GM21737 (cell line): ENCODE measurements around the gene NACC2.

ENCODE experiments used
- ATAC-seq: cut with Tn5 transposase; IDR thresholded peaks from one replicate; pipeline ENCODE4 v1.9.1; 2021; ENCODE audit warnings: mild to moderate bottlenecking, moderate library complexity; ENCODE audit not compliant: unreplicated experiment

NACC2 gene

DNA sequence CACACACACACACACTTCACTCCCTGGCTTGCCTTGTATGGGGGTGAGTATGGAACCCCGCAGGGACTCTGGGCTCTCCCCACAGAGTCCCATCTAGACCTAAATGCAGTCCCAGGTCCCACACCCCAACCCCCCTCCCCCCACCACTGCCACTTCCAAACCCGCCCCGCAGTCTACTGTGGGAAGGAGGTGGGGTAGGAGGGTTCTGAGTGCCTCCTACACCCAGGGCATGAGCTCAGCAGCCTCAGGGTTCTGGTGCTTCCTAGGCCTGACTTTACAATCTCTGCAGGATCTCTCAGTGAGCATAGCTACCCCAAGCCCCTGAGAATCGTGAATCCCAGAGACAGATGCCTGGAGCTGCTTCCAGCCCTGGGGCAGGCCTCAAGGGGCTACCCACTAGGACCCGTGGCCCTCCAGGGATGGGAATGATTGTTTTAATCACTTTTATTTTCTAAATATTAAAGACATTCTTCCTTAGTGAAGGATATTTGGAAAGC, 1.5 kb upstream of the NACC2 start:
- ATAC-seq: no peak

DNA sequence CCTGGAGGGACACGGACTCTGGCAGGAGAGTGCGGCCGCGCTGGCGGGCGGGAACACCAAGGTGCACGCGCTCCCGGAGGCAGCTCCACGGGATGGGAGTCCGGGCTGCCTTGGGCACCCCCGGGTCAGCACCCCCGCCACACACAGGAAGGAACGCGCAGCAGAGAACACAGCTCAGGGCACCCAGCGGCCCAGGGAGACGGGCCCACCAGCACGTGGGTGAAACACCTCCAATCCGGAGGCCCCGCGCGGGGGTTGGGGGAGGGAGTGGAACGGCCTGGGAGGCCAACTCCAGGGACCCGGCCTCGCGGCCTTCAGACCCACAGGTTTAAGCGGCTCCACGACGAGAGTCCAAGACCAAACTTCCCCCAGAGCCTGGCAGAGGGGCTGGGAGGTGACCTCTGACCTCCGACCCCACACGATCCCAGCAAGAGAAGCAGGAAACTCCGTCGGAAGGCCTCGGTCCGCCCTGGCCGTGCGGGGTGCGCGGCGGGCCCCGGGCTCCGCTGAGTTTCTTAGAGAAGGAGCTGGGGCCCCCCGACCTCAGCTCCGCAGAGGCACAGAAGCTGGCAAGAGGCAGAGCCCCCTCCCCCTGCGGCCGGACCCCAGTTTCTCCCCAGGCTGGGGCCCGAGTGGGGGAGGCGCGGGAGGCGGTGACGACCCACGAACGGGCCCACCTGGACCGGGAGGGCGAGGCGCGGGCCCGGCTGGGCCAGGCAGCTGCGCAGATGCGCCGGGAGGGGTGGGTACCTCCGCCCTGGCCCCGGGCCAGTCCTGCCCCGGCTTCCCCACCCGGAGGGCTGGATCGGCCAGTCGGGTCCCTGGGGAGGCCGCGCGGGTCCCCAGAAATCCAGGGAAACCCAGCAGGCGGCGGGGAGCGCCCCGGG, 851 bp downstream of the NACC2 start:
- no peak for ATAC-seq

DNA sequence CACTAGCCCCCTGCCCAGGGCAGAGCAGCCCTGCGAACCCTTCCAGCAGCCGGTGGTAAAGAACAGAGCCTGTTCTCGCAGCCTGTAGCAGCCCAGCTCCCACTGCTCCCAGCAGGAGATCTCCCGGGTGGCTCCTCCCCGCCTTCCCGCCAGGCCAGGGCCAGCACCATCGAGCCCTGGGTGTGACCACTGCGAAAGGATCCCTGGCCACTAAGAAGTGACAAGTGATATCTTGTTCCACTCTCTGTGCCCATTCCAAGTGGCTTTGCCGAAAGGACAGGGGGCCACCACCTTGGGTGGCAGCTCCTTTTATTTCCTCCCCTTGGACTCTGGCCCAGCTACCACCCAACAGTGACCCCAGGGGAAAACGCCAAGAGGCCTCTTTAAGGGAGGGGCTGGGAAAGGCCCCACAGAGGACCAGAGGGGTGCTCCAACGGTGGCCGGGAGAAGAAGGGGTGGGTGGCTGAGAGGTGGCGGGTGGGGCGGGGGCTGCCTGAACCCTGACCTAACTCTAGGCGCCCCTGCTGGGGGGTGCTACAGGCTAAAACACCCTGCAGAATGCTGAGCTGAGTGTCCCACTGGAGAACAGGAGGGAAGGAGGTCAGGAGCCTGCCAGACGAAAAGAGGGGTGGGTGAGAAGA, 1.6 kb downstream of the NACC2 start:
- ATAC-seq: no peak

DNA sequence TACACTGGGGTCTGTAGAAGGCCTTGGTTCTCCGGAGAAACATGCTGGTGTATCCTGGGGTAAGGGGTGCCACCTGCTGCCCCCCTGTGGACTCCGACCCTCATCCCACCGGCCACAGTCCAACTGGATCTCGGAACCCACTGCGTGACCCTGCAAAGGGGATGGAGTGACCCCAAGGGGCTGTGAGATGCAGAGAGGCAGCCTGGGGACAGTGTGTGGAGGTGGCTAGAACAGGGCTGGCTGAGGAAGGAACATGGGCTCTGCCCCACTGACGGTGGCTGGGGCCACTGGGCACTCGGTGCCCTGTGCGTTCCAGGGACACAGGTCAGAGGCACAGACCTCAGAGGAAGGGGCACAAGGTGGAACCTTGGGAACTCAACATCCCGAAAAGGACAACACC, 2.3 kb downstream of the NACC2 start:
- ATAC-seq: no peak

DNA sequence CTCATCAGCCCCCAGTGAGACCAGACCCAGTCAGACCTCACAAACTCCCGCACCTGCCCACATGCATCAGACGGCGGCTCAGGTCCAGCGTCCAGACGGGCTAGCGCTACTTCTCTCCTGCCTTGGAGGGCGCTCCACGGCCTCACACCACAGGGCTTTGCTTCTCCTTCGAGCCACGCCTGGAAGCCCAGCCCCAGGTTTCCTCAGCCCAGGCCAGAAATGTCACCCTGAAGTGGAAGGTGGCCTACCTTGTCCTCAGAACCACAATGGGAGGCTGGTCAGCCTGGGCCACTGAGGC, 2.8 kb downstream of the NACC2 start:
- no peak for ATAC-seq

DNA sequence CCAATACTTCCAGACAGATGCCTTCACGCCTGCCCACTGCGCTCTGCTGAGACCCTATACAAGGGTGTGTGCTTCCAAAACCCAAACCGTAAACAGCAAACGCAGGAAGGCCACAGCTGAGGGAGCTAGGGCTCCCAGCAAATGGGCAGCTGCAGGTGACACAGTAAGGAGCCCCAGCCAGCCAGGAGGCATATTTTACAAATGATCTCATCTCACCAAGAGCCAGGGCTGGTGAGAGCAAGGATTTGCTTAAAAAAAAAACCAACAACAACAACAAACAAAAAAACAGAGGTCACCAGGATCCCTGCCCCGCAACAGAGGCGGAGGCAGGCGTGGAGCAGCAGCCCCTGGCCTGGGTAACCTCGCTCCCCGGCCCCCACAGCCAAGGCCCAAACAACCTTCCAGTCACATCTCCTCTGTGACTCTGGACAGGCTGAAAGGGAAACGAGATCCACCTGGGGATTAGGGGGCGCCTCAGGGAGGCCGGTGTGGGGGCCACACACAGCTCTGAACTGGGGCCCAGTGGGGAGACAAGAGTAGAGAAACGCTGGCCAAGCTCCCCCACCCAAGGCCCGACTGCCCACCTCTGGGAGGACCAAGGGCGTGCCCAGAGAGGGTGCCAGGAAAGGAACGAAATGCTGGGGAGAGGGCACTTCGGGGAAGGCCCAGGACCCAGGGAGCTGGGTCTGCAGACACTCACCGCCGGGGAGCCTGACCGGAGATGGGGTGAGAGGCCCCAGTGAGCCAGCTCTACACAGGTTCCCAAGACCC, 3.3 kb downstream of the NACC2 start:
- ATAC-seq: no peak

DNA sequence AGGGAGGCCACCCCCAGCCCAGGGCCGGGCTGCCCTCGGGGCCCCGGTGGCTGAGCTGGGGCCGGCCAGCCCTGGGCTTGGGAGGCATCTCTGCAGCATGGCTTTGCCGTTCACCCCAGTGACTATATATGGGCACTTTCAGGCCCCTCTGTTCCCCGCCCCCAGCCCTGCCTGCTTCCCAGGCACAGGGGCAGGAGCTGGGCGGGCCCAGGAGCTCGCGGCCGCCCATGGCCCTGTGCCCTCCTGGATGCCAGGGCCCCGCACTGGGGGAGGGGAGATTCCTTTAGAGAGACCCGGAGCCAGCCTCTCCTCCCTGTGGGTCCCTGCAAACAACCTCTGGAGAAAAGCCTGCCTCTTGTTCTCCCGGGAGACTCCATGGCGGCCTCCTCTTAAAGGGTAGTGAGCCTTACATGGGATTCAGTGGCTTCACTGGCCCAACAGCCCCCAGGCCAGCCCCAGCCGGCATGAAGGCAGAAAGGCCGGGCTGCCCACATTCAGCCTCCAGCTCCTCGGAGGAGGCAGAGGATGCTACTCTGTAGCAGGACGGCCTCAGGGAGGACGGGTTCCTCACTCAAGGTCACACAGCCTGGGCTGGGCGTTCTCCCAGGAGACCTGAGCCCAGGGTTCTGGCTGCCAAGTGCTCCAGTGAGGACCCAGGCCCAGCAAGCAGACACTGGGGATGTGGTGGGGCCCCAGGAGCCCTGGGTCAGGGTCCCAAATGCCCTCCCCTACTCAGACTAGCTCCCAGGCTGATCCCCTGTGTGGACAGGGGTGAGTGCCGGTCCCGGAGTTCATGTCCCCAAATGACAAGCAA, 4.1 kb downstream of the NACC2 start:
- ATAC-seq: no peak

DNA sequence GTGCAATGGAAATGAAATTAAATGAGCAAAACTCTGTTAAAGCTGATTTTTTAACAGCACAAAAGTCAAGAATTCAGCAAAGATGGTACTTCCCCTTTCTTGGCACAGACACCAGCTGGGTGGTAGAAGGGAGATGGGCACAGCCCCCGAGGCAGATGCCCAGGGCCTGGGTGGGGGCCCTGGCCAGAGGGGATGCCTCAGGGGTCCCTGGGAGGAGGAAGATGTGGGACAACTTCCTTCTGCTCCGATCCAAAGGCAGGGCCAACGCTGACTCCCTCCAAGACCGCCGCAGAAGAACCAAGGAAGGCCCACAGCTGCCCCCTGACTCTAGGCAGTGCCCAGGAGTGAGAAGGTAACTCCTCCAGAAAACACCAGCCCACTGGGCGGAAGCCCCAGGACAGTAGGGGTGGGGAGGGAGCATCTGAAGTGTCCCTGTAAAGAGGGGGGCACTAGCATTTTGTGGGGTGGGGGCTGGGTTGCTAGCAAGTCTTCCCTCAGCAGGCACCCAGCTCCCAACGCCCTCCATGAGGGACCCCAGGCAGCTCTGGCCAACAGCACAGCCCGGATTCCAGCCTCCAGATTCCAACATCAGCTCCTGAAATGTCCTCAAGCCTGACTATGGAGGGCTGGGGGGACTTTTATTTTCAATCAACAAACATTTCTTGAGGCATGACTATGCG, 4.9 kb downstream of the NACC2 start:
- ATAC-seq: no peak

DNA sequence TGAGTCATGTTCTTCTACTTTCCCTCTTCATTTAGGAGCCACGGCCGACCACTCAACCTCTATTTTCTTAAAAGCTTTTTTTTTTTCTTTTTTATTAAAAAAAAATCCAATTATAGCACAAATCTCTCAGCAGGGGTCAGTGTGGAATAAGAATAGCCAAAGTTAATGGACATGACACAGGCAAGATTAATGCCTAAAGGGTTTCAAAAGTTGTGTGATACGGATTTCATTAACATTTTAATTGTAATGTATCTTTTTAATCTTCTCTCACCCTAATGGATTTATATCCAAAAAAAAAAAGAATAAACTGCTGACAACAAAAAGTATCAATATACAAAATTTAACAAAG, 5.4 kb downstream of the NACC2 start:
- ATAC-seq: no peak

DNA sequence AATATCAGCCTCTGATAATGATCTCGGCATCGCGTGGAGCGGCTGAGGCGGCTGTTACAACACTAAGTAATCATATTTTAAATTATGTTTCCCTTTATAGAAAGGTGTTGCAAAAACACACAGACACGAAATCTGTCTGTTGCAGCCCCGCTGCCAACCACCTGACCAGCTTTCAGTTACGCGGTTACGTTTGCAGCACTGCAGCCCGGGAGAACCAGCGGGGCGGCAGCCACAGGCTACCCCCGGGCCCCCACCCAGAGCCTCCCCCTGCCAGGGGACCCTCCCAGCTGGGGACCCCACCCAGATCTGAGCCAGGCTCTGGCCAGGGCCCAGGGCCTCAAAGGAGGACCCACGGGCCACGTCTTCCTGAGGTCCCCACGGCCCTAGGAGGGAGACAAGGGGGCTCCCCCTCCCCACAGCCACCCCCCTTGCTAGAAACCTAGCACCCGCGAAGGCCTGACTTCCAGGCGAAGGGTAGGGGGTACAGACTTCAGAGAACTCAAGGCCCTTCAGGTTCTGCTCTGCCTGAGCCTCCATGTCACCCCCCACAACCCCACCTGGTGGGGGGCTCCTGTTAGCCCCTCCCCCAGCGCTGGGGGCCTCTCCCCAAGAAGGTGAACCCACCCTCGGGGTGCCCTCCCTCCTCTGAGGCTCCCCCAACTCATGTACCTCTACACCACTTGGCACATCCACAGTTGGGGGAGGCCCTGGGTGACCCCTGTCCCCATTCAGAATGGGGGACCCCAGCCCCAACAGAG, 6.0 kb downstream of the NACC2 start:
- ATAC-seq: no peak

- no peak for ATAC-seq
Measured at GRCh38 chr9:136088481-136088938, 6.6 kb downstream of the NACC2 start.

DNA sequence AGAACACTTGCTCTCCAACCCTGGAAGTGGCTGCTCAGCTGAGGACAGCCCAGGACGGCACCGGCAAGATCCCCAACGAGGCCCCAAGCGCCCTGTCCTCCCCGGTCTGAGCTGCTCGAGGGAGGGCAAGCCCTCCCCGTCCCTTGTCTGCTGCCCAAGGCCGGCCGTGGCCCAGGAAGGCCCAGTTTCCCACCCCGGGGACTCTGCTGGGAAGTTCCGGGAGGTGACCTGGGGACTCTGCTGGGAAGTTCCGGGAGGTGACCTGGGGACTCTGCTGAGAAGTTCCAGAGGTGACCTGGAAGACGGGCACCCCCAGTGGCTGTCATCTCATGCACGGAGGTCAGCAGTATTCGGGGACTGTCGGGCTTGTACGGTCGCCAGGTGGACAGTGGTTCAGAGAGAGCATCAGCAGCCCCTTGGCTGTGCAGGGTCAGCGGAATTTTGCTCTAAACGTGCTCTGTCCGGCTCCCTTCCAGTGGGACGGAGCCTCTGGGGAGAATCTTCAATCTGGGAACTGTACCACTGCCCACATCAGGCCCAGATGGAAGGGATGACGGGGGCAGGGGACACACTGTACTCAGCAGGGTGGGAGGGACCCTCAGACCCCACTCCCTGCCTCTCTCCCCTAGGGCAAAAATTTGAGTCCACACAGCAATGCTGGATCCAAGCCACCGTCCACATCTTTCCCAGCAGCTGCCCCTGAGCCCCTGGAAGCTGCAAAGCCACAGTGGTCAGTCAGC, 7.2 kb downstream of the NACC2 start:
- no peak for ATAC-seq

DNA sequence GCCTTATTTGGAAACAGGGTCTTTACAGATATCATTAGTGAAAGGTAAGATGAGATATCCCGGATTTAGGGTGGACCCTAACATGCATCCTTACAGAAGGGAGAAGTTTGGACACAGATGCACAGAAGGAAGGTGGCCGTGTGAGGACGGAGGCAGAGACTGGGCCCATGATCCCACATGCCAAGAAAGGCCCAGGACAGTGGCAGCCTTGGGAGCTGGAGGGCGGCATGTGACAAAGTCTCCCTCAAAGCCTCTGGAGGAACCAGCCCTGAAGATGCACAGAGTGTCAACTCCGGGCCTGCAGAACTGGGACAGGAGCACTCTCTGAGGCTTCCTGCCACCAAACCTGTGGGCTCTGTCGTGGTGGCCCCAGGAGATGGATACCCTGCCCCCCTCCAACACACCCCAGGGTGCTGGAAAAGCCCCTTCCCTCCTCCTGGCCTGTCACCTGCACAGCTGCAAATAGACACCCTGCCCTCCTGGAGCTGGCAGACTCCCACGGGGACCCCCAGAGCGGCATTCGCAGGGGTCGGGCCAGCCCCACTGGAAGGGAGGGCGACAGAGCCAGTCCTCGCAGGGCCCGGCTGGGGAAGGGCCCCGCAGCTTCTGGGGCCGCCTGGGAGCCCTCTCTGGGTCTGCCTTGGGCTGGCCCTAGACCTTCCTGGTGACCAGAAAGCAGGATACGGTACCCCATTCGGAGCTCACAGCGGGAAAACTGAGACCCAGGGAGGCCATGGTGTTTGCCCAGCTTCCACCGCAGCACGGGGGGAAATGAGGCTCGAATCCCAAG, 7.9 kb downstream of the NACC2 start:
- ATAC-seq: no peak

DNA sequence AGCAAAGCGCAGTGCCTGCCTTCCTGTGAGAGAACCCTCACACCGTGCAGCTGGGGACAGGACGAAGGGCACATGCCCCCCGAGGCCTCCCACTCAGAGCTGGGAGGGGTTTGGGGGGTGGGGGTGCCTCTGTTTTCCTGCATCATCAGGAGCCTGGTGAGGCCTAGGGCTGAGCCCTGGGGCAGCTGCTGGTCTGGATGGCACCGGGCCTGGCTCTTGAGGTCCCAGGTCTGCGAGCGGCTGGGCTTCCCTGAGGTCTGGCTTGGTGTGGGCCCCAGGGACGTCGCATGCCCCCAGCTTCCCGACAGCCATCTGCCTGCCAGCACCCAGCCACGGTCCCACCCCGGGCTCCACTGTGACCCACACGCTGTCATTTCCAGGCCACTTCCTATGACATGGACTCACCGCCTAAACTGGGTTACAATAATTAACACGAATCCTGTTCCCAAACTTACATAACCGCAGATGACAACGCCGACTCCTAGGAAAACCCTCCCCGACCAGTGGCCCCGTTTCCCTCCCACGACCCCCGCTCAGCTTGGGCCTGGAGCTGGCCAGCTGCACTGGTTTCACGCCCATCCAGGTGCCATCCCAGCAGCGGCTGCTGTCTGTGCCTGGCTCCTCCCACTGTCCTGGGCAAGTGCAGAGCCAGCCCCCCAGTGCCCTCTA, 8.7 kb downstream of the NACC2 start:
- ATAC-seq: no peak

DNA sequence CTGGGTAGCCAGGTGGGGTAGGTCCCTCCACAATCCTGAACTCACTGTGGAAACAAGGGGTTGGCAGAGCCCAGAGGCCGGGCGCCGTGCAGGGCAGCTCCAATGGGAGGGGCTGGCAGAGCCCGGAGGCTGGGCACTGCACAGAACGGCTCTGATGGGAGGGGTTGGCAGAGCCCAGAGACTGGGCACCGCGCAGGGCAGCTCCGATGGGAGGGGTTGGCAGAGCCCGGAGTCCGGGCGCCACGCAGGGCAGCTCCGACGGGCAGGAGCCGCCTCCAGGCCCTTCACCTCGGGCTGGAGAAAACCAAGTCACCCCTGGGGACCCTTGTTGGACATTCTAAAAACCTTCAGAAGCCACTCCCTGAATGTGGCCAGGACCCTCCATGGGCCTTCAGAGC, 9.3 kb downstream of the NACC2 start:
- ATAC-seq: no peak

DNA sequence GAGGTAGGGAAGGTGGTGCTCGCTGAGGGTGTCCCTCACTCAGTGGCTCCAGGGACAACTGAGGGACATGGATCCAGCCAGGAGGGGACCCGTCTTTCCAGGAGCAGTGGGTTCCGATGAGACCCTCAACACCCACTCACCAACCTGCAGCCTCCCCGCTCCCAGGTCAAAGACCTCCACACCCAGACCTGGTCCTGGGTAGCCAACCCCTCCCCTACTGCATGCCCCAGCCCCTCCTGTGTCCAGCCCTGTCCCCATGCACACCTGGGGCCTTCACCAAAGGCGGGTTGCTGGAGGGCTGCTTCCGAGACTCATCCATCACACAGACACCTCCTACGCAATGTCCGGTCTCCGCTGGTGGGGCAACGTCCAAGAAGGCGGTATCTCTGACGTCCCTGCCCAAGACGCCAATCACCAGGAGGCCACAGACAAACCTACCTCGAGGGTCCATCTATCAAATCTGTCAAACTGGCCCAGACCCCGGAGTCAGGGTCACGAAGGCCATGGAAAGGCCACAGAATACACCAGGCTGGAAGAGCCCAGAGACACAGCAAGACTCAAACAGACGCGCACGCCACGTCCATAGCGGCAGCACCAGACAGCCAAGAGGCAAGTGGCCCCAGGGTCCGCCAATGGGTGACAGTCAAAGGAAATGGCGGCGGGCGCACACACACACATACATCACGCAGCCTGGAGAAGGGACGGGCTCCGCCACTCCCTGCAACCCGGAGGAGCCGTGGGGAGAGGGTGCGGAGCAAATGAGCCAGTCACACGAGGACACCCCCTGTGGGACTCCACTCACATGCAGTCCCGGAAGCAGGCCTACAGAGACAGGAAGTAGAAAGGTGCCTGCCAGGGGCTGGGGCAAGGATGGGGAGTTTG, 10.8 kb downstream of the NACC2 start:
- no peak for ATAC-seq
